Activated CD8-positive, alpha-beta memory T cell treated with anti-CD3 and anti-CD28 coated beads for 36 hours (primary cell): ENCODE results near the gene UMAD1. TPM values are rescaled to one million over a fixed set of nuclear protein-coding genes. Genes with fewer than 3 reads are reported as not detected.

Source experiments
- CTCF ChIA-PET: fragments of 350-600 bp; sonication (Branson Sonifier 250); formaldehyde crosslinking; loops from one replicate; lab custom pipeline; 2021; ENCODE audit warnings: antibody characterized with exemption; lab: Charles Lee
- POLR2A ChIA-PET: fragments of 350-600 bp; sonication (Branson Sonifier 250); formaldehyde crosslinking; loops from one replicate; lab custom pipeline; 2021; ENCODE audit warnings: antibody characterized with exemption; lab: Charles Lee
- total RNA-seq, 2 experiments: library from RNA; stranded (reverse); gene quantifications; one replicate each; pipeline ENCODE4 v1.2.3, GENCODE V29; 2021

UMAD1 gene
- total RNA-seq, 2 experiments from 2014 or later: 12.8 to 14.2 TPM

DNA sequence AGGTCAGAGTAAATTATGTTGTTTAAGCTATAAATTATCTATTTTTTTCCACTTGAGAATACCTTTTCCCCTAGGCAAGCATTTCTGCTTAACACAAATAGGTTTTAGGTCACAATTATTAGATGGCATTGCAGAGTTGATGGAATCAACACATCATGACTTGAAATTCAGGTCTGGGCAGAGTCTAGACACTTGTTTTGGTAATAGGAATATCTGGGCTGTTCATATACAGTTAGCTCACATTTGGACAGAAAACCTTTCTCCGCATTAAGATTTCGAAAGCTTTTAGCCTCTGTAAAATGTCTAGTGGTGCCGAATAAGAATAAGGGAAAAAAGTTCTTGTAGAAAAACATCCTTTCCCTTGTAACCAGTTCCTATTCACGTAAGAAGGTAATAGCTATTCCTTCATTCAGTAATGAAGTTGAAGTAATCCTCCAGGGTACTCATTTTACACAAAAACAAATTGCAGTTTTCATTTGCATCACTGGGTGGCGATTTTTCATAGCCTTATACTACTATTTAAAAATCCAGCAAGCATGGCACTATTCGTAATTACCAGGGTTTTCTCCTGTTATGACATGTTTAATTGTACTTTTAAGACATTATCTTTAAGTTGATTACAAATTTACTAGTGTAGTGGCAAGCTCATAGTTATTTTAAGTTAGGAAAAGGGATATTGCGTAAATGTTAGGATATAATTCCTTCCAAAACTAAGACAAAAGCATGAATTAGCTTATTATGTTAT is 40.8 kb downstream of the UMAD1 start:
- CTCF ChIA-PET: interaction anchor here (0.6 to 1.9 kb wide), 10 partner anchors 9 to 535 kb away, joined by 3 to 9 read pairs (median 4); partner anchors contain the start of gene UMAD1
- POLR2A ChIA-PET: no interaction called here

DNA sequence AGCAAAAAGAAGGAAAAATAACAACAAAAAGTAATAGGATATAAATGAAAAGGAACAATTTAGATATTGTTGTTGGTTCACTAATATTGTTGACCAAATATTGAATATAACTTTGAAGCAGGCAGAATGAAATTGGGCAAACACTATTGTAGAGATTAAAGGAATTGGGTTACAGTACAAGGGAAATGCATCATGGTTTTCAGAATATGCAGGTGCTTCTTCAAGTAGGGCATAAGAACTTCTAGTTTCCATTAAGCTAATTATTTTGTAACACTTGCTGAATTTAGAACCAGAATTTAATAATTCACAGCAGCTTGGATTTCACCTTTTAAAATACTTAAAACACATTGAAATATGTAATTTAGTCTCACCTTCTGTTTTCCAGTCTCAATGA is 41.4 kb downstream of the UMAD1 start:
- ChIA-PET CTCF (interaction anchor here (0.9 to 1.7 kb wide), 5 partner anchors 8 to 534 kb away, joined by 3 to 9 read pairs (median 4); no protein-coding TSS in a partner anchor), POLR2A (no interaction called here)

- ChIA-PET CTCF (interaction anchor here (1.3 kb wide), 1 partner anchor 533 kb away, joined by 3 read pairs; no protein-coding TSS in a partner anchor), POLR2A (no interaction called here)
Measured at GRCh38 chr7:7682861-7683260, 42.3 kb downstream of the UMAD1 start.

GRCh38 chr7:7686811-7687508 is 46.4 kb downstream of the UMAD1 start:
- ChIA-PET POLR2A (no interaction called here), CTCF (interaction anchor here (0.5 kb wide), 1 partner anchor 145 kb away, joined by 3 read pairs; no protein-coding TSS in a partner anchor)

- ChIA-PET CTCF (interaction anchor here (0.5 kb wide), 1 partner anchor 146 kb away, joined by 3 read pairs; no protein-coding TSS in a partner anchor), POLR2A (no interaction called here)
Measured at GRCh38 chr7:7687800-7688199, 47.2 kb downstream of the UMAD1 start.

GRCh38 chr7:7688310-7688709 is 47.8 kb downstream of the UMAD1 start:
- ChIA-PET POLR2A (no interaction called here), CTCF (no interaction called here)

GRCh38 chr7:7688956-7689355 is 48.4 kb downstream of the UMAD1 start:
- CTCF ChIA-PET: no interaction called here
- POLR2A ChIA-PET: no interaction called here

DNA sequence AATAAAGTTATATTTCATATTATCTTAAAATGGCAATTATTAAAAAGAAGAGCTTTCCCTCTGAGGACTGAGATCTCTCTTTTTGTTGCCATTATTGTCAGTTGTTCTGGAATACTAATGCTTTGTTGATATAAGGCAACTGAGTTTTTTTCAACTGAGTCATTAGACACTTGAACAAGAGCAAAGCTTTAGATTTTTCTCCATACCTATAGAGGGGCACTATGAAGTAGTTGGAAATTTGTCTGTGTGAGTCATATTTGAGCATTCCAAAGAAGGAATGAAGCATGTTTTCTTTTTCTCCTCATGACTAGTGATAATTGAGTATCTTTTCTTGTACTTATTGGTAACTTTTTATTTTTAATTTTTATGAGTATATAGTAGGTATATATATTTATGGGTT is 53.3 kb downstream of the UMAD1 start:
- ChIA-PET CTCF (no interaction called here), POLR2A (interaction anchor here (0.6 kb wide), 1 partner anchor 11 kb away, joined by 3 read pairs; no protein-coding TSS in a partner anchor)

GRCh38 chr7:7694542-7694941 is 54.0 kb downstream of the UMAD1 start:
- CTCF ChIA-PET: no interaction called here
- POLR2A ChIA-PET: no interaction called here

DNA sequence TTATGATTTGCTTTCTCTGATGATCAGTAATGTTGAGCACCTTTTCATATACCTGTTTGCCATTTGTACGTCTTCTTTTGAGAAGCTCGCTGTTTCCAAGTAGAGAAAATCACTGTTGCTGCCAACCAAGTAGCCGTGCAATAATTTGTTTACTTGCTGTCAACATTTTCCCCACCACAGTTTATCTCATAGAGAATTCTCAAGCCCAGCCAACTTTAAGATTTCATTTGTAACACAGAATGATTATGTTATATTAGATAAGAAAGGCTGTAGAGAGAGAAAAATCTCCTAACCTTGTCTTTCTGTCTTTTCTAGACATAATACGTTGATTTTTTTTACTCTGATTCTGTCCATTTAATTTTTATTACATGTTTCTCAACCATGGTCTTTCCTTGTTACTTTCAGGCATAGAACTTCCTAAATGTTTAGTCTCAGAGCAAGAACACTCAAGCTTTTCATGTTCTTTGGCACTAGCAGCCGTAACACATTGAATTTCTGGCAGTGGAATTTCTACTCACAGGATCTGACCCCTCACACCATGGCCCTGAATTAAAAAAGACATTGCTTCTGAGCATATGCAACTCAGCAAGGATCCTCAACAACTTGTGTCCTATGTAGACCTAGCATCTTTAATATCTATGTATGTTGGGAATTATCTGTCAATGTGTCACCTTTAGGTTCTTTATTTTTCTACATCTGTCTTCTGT is 54.7 kb downstream of the UMAD1 start:
- ChIA-PET POLR2A (no interaction called here), CTCF (no interaction called here)

- ChIA-PET CTCF (no interaction called here), POLR2A (no interaction called here)
Measured at GRCh38 chr7:7696458-7697119, 56.0 kb downstream of the UMAD1 start.

- POLR2A ChIA-PET: no interaction called here
- CTCF ChIA-PET: interaction anchor here (0.7 kb wide), 2 partner anchors 35 to 341 kb away, joined by 3 read pairs; no protein-coding TSS in a partner anchor
Measured at GRCh38 chr7:7698930-7699329, 58.4 kb downstream of the UMAD1 start.

GRCh38 chr7:7699380-7699779 is 58.8 kb downstream of the UMAD1 start:
- ChIA-PET POLR2A (no interaction called here), CTCF (no interaction called here)

DNA sequence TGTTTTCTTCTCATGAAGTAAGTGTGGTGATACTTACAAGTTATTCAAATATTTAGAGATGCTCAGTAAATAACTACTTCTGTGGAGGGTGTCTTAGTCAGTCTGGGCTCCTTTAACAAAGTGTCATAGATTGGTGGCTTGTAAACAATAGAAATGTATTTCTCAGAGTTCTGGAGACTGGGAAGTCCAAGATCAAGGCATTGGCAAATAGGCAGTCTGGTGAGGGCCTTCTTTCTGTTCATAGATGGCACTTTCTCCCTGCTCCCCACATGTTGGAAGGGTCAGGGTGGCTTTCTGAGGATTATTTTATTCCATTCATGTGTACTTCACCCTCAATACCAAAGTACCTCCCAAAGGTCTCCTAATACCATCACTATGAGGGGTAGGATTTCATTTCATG is 59.4 kb downstream of the UMAD1 start:
- ChIA-PET POLR2A (no interaction called here), CTCF (no interaction called here)

DNA sequence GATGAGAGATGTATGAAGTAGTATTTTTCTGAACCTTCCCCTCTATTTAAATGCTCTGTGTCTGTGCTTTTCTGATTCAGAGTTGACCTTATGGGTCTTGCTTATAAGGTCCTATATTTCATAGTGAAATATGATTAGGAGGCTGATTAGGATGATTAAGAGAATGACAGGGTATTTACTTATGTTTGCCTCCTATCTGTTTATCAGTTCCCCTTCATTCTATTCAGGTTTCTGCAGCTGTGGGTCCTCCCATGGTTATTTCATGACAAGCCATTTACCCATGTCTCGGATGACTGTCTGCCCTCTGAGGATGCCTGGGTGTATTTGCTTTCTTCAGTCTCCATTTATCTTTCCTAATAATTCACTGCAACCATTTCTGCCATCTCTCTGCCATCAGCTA is 61.0 kb downstream of the UMAD1 start:
- ChIA-PET CTCF (no interaction called here), POLR2A (no interaction called here)

DNA sequence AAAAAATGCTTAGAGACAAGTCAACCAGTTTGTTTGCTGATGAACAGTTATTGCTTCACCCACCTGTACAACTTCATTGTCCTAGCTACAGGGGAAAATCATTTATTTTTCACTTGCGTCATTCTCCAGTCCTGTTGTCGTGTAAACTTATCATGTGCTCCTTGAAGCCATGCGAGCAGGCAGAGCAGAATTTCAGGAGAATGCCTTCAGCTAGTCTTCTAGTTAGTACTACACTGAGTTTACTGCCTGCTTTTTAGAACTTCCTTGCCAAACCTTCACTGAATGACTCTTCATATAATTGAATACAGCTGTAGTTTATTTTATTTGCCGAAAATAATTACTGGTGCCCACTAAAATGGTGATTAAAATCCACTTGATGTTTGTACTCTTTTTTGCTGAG is 62.3 kb downstream of the UMAD1 start:
- POLR2A ChIA-PET: no interaction called here
- CTCF ChIA-PET: no interaction called here

DNA sequence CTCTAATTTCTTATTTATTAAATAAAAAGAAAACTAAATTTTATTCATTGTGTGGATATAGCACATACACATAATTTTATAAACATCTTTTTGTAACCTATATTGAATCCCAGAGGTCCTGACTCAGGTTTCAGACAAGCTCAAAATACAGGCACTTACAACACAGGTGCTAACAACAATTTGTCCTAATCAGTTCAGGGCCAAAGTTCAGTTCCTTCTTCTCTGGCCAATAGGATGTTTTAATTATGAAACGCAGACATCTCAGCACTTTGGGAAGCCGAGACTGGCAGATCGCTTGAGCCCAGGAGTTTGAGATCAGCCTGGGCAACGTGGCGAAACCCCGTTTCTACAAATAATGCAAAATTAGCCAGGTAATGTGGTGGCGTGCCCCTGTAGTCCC is 62.9 kb downstream of the UMAD1 start:
- CTCF ChIA-PET: no interaction called here
- POLR2A ChIA-PET: no interaction called here

DNA sequence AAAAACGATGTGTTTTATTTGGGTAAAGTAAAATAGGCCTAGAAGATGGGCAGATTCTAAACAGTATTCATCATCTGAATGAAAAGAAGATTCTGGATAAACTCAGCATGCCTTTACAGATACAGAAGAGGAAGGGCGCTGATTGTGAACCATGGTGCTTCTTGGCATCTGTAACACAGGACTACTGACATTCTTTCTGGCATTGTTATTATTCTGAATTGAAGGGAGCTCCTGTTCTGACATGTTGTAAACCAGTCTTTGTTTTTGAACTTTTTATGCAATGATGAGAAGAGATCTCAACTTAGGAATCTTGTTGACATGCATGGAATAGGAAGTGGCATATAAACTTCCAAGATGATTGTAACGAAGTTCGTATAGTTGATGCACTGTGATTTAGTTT is 64.3 kb downstream of the UMAD1 start:
- POLR2A ChIA-PET: interaction anchor here (0.6 kb wide), 1 partner anchor 11 kb away, joined by 3 read pairs; no protein-coding TSS in a partner anchor

DNA sequence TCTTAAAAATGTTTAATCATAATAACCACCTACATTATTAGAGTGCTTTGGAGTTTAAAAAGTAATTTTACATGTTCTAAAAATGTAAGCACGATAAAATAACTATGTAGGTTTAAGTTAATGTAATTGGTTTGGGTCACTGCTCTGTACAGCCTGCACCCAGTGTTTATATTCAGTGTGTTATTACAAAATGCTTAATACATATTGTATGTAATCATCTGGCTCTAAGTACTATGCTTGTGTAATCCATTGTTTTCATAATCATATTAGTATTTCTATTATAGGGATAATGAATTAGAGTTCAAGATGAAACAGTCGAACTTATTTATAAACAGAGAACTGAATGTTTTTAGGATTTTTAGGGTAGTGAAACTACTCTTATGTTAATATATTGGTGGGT is 64.8 kb downstream of the UMAD1 start:
- POLR2A ChIA-PET: no interaction called here
- CTCF ChIA-PET: no interaction called here

More for the DNA sequence above, 64.3 kb downstream of the UMAD1 start:
- CTCF ChIA-PET: no interaction called here
